Upper lobe of left lung (tissue), 6 donors: Measurements from ENCODE around the gene TTC21B. TPM values are rescaled to one million over a fixed set of nuclear protein-coding genes. Genes with fewer than 3 reads are reported as not detected.
A peak's percentile ranks its signal among the peaks of the same experiment; 100 is the strongest.

Source experiments
- ATAC-seq, 2 donors: fragments of 200-7000 bp; cut with Tn5 transposase; one replicate each; pipeline ENCODE4 v1.9.1; 2022; ENCODE audit warnings: mild to moderate bottlenecking in 2 of 2, moderate library complexity in 2 of 2; ENCODE audit not compliant: low FRiP score in 2 of 2
- DNase-seq, 2 donors: peaks; one replicate each; pipeline ENCODE4 v3.0.0-alpha.2; 2019 to 2020
- H3K27ac ChIP-seq, 4 donors: fragments of 200-600 bp; sonication (generic); one replicate each; pipeline ENCODE4 v1.5.1; 2016 to 2019
- H3K27me3 ChIP-seq, 4 donors: fragments of 200-600 bp; sonication (generic); one replicate each; pipeline ENCODE4 v1.5.1; 2017 to 2019
- H3K36me3 ChIP-seq, 4 donors: fragments of 200-600 bp; sonication (generic); one replicate each; pipeline ENCODE4 v1.5.1; 2016 to 2019
- H3K4me1 ChIP-seq, 4 donors: fragments of 200-600 bp; sonication (generic); one replicate each; pipeline ENCODE4 v1.5.1; 2018 to 2019
- H3K4me3 ChIP-seq, 4 donors: fragments of 200-600 bp; sonication (generic); one replicate each; pipeline ENCODE4 v1.5.1; 2017 to 2019; ENCODE audit warnings: mild to moderate bottlenecking in 2 of 4, moderate library complexity in 1 of 4
- H3K9me3 ChIP-seq, 4 donors: fragments of 200-600 bp; sonication (generic); one replicate each; pipeline ENCODE4 v1.5.1; 2018 to 2019
- CTCF ChIP-seq, 6 experiments: fragments of 450-650 bp in 4 of 6; fragments of 200-600 bp in 2 of 6; sonication (generic) in 2 of 6; IDR thresholded peaks; one replicate each; pipeline ENCODE4 v1.5.1; 2016 to 2019; ENCODE audit warnings: antibody characterized with exemption in 6 of 6
- EP300 ChIP-seq, 4 donors: sonication (generic); formaldehyde crosslinking; IDR thresholded peaks; one replicate each; pipeline ENCODE4 v1.5.1; 2017; ENCODE audit warnings: antibody characterized with exemption in 4 of 4, control low read depth in 2 of 4
- POLR2A ChIP-seq, 4 donors: fragments of 450-650 bp; IDR thresholded peaks; one replicate each; pipeline ENCODE4 v1.5.1; 2016 to 2017; ENCODE audit warnings: antibody characterized with exemption in 4 of 4, mild to moderate bottlenecking in 2 of 4
- POLR2AphosphoS5 ChIP-seq, 2 donors: sonication (generic); formaldehyde crosslinking; IDR thresholded peaks; one replicate each; pipeline ENCODE4 v1.5.1; 2017; ENCODE audit warnings: antibody characterized with exemption in 2 of 2
- WGBS, 2 donors: methylation state at CpG; one replicate each; pipeline ENCODE4 v1.1.5; 2017 to 2018; 5-methylcytosine and 5-hydroxymethylcytosine counted together
- total RNA-seq, 6 donors: library from RNA; depleted of rRNA in 4 of 6; stranded (reverse); fragments of >200 nt in 4 of 6; gene quantifications; one replicate each; pipeline versions ENCODE4 v1.1.0 to v1.2.1, GENCODE V29; 2016 to 2021
- donor health status: DM: no; HTN: no; CAD: no; lungs with moderate emphysema.
- donor health status: DM: no; HTN: yes; CAD: no; lungs with severe emphysema.

TTC21B gene
- total RNA-seq, 6 donors from 2014 or later, result 14.6 to 150 (median 36.5) TPM

- 84 to 88% methylated on average over 4 of the region's 4 CpGs for WGBS, 2 donors
- Histone ChIP-seq H3K36me3 (no peaks in the 10 kb centered on the region), H3K27me3 (no peaks in the 10 kb centered on the region), H3K4me3 (no peak overlapping the region), H3K4me1 (no peaks in the 10 kb centered on the region), H3K27ac (no peak overlapping the region), H3K9me3 (no peaks in the 10 kb centered on the region)
- TF ChIP-seq EP300 (IDR thresholded peaks at IDR 0.05) (no peak), CTCF (IDR thresholded peaks at IDR 0.05) (no peak), POLR2A (IDR thresholded peaks at IDR 0.05) (no peak), POLR2AphosphoS5 (IDR thresholded peaks at IDR 0.05) (no peak)
- no peak for ATAC-seq
- no peak for DNase-seq
These were observed 120.4 kb downstream of the TTC21B start for GRCh38 chr2:165833156-165833555.

DNA sequence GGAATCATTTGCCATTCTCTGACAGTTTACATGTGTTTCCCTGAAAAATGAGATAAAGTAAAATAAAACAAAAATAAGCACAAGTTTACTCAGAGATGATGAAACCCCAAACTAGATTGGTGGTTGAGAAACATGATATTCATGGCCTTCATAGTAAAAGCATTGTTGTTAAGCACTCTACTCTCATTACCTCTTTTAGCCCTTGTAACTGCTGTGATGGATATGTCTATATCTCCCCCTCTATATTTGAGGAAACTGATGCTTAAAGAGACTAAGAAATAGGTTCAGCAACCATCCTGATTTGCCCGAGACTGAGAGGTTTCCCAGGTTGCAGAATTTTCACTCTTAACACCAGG lies 125.7 kb downstream of the TTC21B start:
- peaks cover 10 to 13% (median 12%) of the 10 kb centered on the region in 4 donors for H3K4me1 ChIP-seq
- no peak overlapping the region for H3K27ac ChIP-seq
- no peak overlapping the region for H3K4me3 ChIP-seq
- H3K9me3 ChIP-seq, result no peaks in the 10 kb centered on the region
- no peaks in the 10 kb centered on the region for H3K27me3 ChIP-seq
- TF ChIP-seq POLR2A (IDR thresholded peaks at IDR 0.05), result no peak
- TF ChIP-seq EP300 (IDR thresholded peaks at IDR 0.05), result no peak
- no peak for TF ChIP-seq CTCF (IDR thresholded peaks at IDR 0.05)
- ATAC-seq, result no peak
- WGBS, 2 donors, result 95 to 100% methylated on average over 1 of the region's 1 CpG
- no peak for DNase-seq
- H3K36me3 ChIP-seq, result no peaks in the 10 kb centered on the region

DNA sequence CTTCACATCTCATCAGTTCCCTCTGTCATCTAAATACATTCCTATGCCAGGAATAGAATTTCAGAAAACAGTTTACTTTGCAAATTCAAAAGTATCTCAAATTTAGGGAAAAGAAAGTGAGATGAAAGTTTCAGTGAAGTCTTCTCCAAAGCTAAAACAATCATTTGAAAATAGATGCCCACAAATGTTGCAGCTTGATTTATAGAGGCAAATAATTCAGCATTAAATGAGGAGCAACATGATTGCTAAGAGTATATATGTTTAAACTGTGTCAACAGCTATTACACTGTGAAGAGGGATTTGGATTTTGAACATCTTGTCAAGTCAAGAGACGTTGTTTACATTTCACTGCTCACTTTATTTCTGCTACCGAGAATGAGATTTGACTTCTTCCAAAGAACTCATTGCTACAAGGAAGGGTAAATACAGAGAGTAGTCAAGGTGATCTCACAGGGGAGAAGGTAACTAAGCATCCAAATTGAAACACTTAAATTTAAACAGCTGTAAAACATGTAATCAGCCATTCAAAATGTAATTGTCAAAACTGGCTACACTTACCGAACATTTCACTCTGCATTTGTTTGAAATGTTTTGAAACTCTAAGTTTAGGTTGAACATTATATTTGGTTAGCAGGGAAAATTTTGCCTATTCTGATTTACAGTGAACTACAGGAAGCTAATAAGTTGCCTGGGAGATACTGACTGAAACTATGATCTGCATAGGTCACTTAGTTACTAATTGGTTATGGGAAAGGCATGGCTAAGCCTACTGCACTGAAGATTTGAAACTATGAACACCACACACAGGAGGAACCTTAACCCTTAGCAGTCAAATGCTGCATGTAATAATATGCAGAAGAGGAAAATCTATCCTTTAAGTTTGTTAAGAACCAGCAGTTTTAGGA lies 126.3 kb downstream of the TTC21B start:
- TF ChIP-seq CTCF (IDR thresholded peaks at IDR 0.05), result no peak
- no peak for TF ChIP-seq EP300 (IDR thresholded peaks at IDR 0.05)
- TF ChIP-seq POLR2A (IDR thresholded peaks at IDR 0.05), result no peak
- TF ChIP-seq POLR2AphosphoS5 (IDR thresholded peaks at IDR 0.05), result no peak
- ATAC-seq (no peak), DNase-seq (no peak)
- WGBS, 2 donors, result 53 to 69% methylated on average over 3 of the region's 3 CpGs
- Histone ChIP-seq H3K9me3 (no peaks in the 10 kb centered on the region), H3K4me1 (peaks cover 10 to 13% (median 12%) of the 10 kb centered on the region in 4 donors), H3K27me3 (no peaks in the 10 kb centered on the region), H3K27ac (no peak overlapping the region), H3K36me3 (no peaks in the 10 kb centered on the region), H3K4me3 (no peak overlapping the region)

GRCh38 chr2:165825041-165825440 lies 128.5 kb downstream of the TTC21B start:
- TF ChIP-seq POLR2A (IDR thresholded peaks at IDR 0.05) (no peak), POLR2AphosphoS5 (IDR thresholded peaks at IDR 0.05) (no peak), CTCF (IDR thresholded peaks at IDR 0.05) (no peak), EP300 (IDR thresholded peaks at IDR 0.05) (no peak)
- ATAC-seq, result no peak
- Histone ChIP-seq H3K27ac (no peak overlapping the region), H3K9me3 (no peaks in the 10 kb centered on the region), H3K4me3 (no peak overlapping the region), H3K4me1 (peaks cover 12 to 16% (median 14%) of the 10 kb centered on the region in 4 donors), H3K27me3 (no peaks in the 10 kb centered on the region), H3K36me3 (no peaks in the 10 kb centered on the region)
- DNase-seq, result peak in 1 of 2 donors; percentile 32
- WGBS, 2 donors, result 22% methylated on average over 2 of the region's 2 CpGs

Other genes with a start within 250 kb of the TTC21B start
- 10 to 100 TPM; 14.9 to 52.3 (median 28.7) TPM for gene GALNT3, start 159.5 kb downstream of the TTC21B start, total RNA-seq
- 10 to 100 TPM; 11.5 to 42.2 (median 17.6) TPM for gene SCN1A, start 174.2 kb upstream of the TTC21B start, total RNA-seq